CD4-positive, alpha-beta T cell (primary cell): ENCODE results near the gene MTCL1. TPM values are rescaled to one million over a fixed set of nuclear protein-coding genes. Genes with fewer than 3 reads are reported as not detected.

ENCODE experiments used
- ATAC-seq: fragments of 200-7000 bp; cut with Tn5 transposase; one replicate; pipeline ENCODE4 v1.10.0; 2022; ENCODE audit warnings: mild to moderate bottlenecking; ENCODE audit not compliant: poor library complexity
- CTCF ChIA-PET: fragments of 350-600 bp; sonication (Branson Sonifier 250); formaldehyde crosslinking; loops from one replicate; lab custom pipeline; 2021; ENCODE audit warnings: antibody characterized with exemption, inconsistent platforms; lab: Charles Lee
- POLR2A ChIA-PET: fragments of 350-600 bp; sonication (Branson Sonifier 250); formaldehyde crosslinking; loops from one replicate; lab custom pipeline; 2021; ENCODE audit warnings: antibody characterized with exemption, inconsistent platforms; lab: Charles Lee
- DNase-seq, 14 experiments: peaks; one replicate each; pipeline ENCODE4 v3.0.0-alpha.2; 2013 to 2020; ENCODE audit warnings: mixed read lengths in 2 of 14
- H3K27ac ChIP-seq, 2 donors: one replicate each; pipeline versions ENCODE4 v1.5.1 to v1.7.0; 2013; ENCODE audit warnings: low read length in 2 of 2, low read depth in 1 of 2, mild to moderate bottlenecking in 1 of 2
- H3K27me3 ChIP-seq, 2 experiments: 1 replicate in 1 of 2; 2 replicates in 1 of 2; pipeline versions ENCODE4 v1.6.1 to v1.7.0; 2013; ENCODE audit warnings: low read length in 2 of 2, control low read depth in 1 of 2, mild to moderate bottlenecking in 1 of 2, moderate library complexity in 1 of 2; ENCODE audit not compliant: insufficient read depth in 2 of 2, control insufficient read depth in 1 of 2
- H3K36me3 ChIP-seq: one replicate; pipeline ENCODE4 v1.6.1; 2013; ENCODE audit warnings: low read length, control low read depth; ENCODE audit not compliant: insufficient read depth
- H3K4me1 ChIP-seq: one replicate; pipeline ENCODE4 v1.6.1; 2013; ENCODE audit warnings: low read length, control low read depth; ENCODE audit not compliant: insufficient read depth
- H3K4me3 ChIP-seq: one replicate; pipeline ENCODE4 v1.5.1; 2013; ENCODE audit warnings: mild to moderate bottlenecking, low read length, moderate library complexity
- H3K9me3 ChIP-seq, 2 experiments: 1 replicate in 1 of 2; 2 replicates in 1 of 2; pipeline versions ENCODE4 v1.6.1 to v1.7.0; 2013; ENCODE audit warnings: low read length in 2 of 2, mild to moderate bottlenecking in 2 of 2, control low read depth in 1 of 2, moderate library complexity in 1 of 2; ENCODE audit not compliant: control insufficient read depth in 1 of 2, insufficient read depth in 1 of 2
- H3K27ac Mint-ChIP-seq: one replicate; pipeline ENCODE4 v1.8.0; 2020; ENCODE audit warnings: mixed read lengths
- H3K27me3 Mint-ChIP-seq: one replicate; pipeline ENCODE4 v1.8.0; 2021; ENCODE audit warnings: mixed read lengths
- H3K36me3 Mint-ChIP-seq: one replicate; pipeline ENCODE4 v1.8.0; 2021; ENCODE audit warnings: low read depth, mixed read lengths
- H3K4me1 Mint-ChIP-seq: one replicate; pipeline ENCODE4 v1.8.0; 2021; ENCODE audit warnings: low read depth, mixed read lengths
- H3K4me3 Mint-ChIP-seq: one replicate; pipeline ENCODE4 v1.8.0; 2020; ENCODE audit warnings: mild to moderate bottlenecking, mixed read lengths
- H3K9me3 Mint-ChIP-seq: one replicate; pipeline ENCODE4 v1.8.0; 2020; ENCODE audit warnings: mixed read lengths
- intact Hi-C, 2 experiments: fragments of 100-400 bp; cut with DNase I in 1 of 2; cut with micrococcal nuclease in 1 of 2; formaldehyde crosslinking; loops; one replicate each; pipeline versions ENCODE4 v1.15.1 to v1.9.0; 2023 to 2025; cut with DNase I, micrococcal nuclease
- total RNA-seq, 174 experiments: library from RNA in 2 of 174; stranded (reverse) in 2 of 174; gene quantifications; one replicate each; pipeline ENCODE4 v1.2.3 and lab custom pipeline; 2021 to 2026
- TF ChIP-seq, protein P1 (sequence below): fragments of 200-600 bp; IDR thresholded peaks from one replicate; pipeline ENCODE4 v1.8.0; 2022; ENCODE audit warnings: antibody characterized with exemption, mild to moderate bottlenecking

Gene MTCL1
- total RNA-seq, 2 experiments from 2014 or later = 0.11 to 0.55 TPM

DNA sequence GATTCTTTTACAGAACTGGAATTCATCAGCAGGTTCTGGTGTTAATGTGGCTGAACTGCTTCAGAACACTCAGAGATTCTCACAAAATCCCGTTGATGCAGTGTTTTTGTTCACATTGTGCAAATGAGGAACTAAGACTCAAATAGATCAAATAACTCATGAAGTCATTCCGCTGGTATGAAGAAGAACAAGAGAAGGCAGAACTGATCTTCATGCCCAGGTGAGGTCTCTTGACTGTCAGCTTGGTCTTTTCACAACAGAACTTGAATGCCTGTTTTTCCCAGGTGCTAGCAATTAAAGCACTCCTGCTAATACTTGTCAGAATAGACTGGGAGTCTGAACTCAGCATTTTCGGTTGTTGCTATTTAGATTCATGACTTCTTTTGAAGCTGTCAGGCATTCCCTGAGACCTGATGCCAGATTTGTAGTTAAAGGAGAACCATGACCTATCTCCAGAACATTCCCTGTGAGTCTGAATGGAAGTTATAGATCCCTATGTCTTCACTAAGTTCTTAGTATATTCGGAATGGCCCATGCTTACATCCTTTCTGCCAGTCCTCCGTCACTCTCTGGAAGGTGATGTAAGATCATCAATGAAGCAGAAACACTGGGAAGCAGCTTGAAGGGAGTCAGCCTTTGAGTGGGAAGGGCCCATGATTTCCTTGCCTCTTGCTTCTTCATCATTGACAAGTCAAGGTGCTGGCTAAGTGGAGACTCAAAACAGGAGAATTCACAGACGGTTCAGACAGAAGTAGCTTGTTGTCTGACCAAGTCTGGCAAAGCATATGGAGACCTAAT, 155.7 kb downstream of the MTCL1 start:
- Histone ChIP-seq H3K4me1 (no peaks in the 10 kb centered on the region), H3K27ac (no peak overlapping the region), H3K9me3 (peaks cover 0 to 8% of the 10 kb centered on the region in 2 experiments), H3K36me3 (no peaks in the 10 kb centered on the region), H3K27me3 (no peaks in the 10 kb centered on the region), H3K4me3 (no peak overlapping the region)
- H3K9me3 Mint-ChIP-seq = no peaks in the 10 kb centered on the region
- no peak for DNase-seq
- no peaks in the 10 kb centered on the region for H3K4me1 Mint-ChIP-seq
- no peaks in the 10 kb centered on the region for H3K36me3 Mint-ChIP-seq
- no peaks in the 10 kb centered on the region for H3K27me3 Mint-ChIP-seq
- POLR2A ChIA-PET = no interaction called here
- intact Hi-C loops = no loop called here
- CTCF ChIA-PET = no interaction called here
- H3K4me3 Mint-ChIP-seq = no peak overlapping the region
- no peak overlapping the region for H3K27ac Mint-ChIP-seq
- TF ChIP-seq, protein P1, sequence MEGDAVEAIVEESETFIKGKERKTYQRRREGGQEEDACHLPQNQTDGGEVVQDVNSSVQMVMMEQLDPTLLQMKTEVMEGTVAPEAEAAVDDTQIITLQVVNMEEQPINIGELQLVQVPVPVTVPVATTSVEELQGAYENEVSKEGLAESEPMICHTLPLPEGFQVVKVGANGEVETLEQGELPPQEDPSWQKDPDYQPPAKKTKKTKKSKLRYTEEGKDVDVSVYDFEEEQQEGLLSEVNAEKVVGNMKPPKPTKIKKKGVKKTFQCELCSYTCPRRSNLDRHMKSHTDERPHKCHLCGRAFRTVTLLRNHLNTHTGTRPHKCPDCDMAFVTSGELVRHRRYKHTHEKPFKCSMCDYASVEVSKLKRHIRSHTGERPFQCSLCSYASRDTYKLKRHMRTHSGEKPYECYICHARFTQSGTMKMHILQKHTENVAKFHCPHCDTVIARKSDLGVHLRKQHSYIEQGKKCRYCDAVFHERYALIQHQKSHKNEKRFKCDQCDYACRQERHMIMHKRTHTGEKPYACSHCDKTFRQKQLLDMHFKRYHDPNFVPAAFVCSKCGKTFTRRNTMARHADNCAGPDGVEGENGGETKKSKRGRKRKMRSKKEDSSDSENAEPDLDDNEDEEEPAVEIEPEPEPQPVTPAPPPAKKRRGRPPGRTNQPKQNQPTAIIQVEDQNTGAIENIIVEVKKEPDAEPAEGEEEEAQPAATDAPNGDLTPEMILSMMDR = no peak
- ATAC-seq = no peak

DNA sequence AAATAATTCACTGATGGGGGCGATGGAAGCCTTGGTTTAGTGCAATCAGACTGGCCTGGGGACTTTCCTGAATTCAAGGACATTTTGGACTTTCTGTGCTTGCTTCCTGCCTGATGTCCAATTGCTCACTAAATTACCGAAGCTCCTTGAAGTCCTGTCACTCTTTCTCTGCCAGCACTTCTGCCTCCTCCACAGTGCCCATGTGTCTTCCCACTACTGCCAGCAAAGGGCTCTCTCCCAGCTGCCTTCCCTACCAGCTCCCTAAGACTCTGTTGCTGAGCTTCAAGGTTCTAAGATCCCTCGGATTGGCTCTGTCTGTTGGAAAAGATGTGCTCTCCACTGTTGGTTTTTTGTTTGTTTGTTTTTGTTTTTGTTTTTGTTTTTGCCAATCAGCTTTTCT, 158.1 kb downstream of the MTCL1 start:
- no peak overlapping the region for H3K27ac Mint-ChIP-seq
- POLR2A ChIA-PET = no interaction called here
- no peak for ATAC-seq
- intact Hi-C loops = no loop called here
- H3K36me3 Mint-ChIP-seq = no peaks in the 10 kb centered on the region
- no peaks in the 10 kb centered on the region for H3K9me3 Mint-ChIP-seq
- H3K9me3 ChIP-seq = no peaks in the 10 kb centered on the region
- no peaks in the 10 kb centered on the region for H3K27me3 ChIP-seq
- CTCF ChIA-PET = no interaction called here
- no peaks in the 10 kb centered on the region for H3K27me3 Mint-ChIP-seq
- H3K27ac ChIP-seq = no peak overlapping the region
- no peaks in the 10 kb centered on the region for H3K4me1 Mint-ChIP-seq
- no peak overlapping the region for H3K4me3 ChIP-seq
- no peaks in the 10 kb centered on the region for H3K36me3 ChIP-seq
- DNase-seq = no peak
- no peaks in the 10 kb centered on the region for H3K4me1 ChIP-seq
- TF ChIP-seq, protein P1 = no peak
- no peak overlapping the region for H3K4me3 Mint-ChIP-seq

DNA sequence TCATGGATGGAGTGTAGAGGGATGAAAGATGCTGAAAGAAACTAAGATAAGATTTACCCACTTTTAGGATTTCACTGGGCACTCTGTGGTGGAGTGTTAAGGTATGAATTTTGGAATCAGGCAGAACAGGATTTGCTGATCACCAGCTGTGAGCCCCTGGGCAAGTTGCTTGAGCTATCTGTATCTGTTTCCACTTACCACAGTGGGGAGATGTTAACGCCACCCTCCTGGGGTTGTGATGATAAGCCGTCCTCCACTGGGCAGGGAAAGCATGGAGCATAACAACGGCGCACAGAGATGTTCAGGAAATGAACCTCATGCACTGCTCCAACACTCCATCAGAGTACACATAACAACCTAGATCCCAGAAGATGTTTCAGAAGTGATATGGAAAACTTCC, 160.6 kb downstream of the MTCL1 start:
- intact Hi-C loops = no loop called here
- H3K9me3 ChIP-seq = no peaks in the 10 kb centered on the region
- H3K27ac ChIP-seq = no peak overlapping the region
- DNase-seq (no peak), ATAC-seq (no peak)
- Mint-ChIP-seq H3K4me3 (no peak overlapping the region), H3K9me3 (no peaks in the 10 kb centered on the region), H3K36me3 (no peaks in the 10 kb centered on the region), H3K27ac (no peak overlapping the region), H3K4me1 (no peaks in the 10 kb centered on the region), H3K27me3 (peaks cover 3% of the 10 kb centered on the region)
- H3K4me3 ChIP-seq = no peak overlapping the region
- H3K4me1 ChIP-seq = no peaks in the 10 kb centered on the region
- POLR2A ChIA-PET = no interaction called here
- H3K36me3 ChIP-seq = no peaks in the 10 kb centered on the region
- TF ChIP-seq, protein P1 = no peak
- no peaks in the 10 kb centered on the region for H3K27me3 ChIP-seq
- CTCF ChIA-PET = no interaction called here
